ENCODE data around the gene CRTC1.
A peak's percentile ranks its signal among the peaks of the same experiment; 100 is the strongest.

DNA sequence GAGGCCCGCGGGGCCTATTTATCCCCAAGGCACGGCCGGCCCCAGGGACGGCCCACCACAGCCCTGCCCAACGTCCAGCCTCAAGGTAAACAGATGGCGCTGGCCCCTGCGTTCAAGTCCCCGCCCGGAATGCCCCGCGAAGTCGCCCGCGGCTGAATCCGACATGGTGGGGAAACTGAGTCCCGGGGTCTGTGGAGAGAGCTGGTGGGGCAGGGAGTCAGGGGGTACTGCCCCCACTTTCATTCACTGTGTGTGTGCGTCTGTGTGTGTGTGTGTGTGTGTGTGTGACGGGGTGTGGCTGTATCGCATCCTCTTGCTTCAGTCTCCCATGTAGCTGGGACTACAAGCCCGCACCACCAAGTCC is 107.8 kb downstream of the CRTC1 start:
- TF ChIP-seq EZH2 (IDR thresholded peaks at IDR 0.05; ENCODE audit: insufficient read depth, poor library complexity, severe bottlenecking) (peak; percentile 57), EZH2phosphoT487 (IDR thresholded peaks at IDR 0.05; ENCODE audit: insufficient read depth, low read depth) (no peak)
